Osteoblast (primary cell): ENCODE measurements around the gene SLC7A6OS. TPM values are rescaled to one million over a fixed set of nuclear protein-coding genes. Genes with fewer than 3 reads are reported as not detected.

ENCODE experiments used
- DNase-seq: peaks from one replicate; pipeline ENCODE4 v3.0.0; 2011; ENCODE audit warnings: low spot score, mixed read lengths; ENCODE audit not compliant: insufficient read length; ENCODE audit errors: missing footprints
- H2AFZ ChIP-seq: 2 replicates; pipeline ENCODE4 v1.6.0; 2011; ENCODE audit warnings: mild to moderate bottlenecking, low read length
- H3K27ac ChIP-seq: 2 replicates; pipeline ENCODE4 v1.5.1; 2011; ENCODE audit warnings: mild to moderate bottlenecking, low read depth, low read length, moderate library complexity
- H3K27me3 ChIP-seq: 2 replicates; pipeline ENCODE4 v1.6.0; 2012; ENCODE audit warnings: mild to moderate bottlenecking, control low read depth, inconsistent platforms, low read length, moderate library complexity; ENCODE audit not compliant: insufficient read depth
- H3K36me3 ChIP-seq: 2 replicates; pipeline ENCODE4 v1.5.1; 2011; ENCODE audit warnings: mild to moderate bottlenecking, low read length, control low read depth, moderate library complexity; ENCODE audit not compliant: insufficient read depth
- H3K4me1 ChIP-seq: 2 replicates; pipeline ENCODE4 v1.5.1; 2011; ENCODE audit warnings: mild to moderate bottlenecking, low read length, control low read depth, moderate library complexity; ENCODE audit not compliant: insufficient read depth
- H3K4me2 ChIP-seq: 2 replicates; pipeline ENCODE4 v1.6.0; 2011; ENCODE audit warnings: mild to moderate bottlenecking, low read length; ENCODE audit not compliant: insufficient read depth
- H3K4me3 ChIP-seq: fragments of 200-600 bp; sonication (generic); 3 replicates; pipeline ENCODE4 v1.5.1; 2012; ENCODE audit warnings: mild to moderate bottlenecking, low read length, inconsistent platforms; ENCODE audit not compliant: insufficient read depth
- H3K79me2 ChIP-seq: 2 replicates; pipeline ENCODE4 v1.6.0; 2012; ENCODE audit warnings: mild to moderate bottlenecking, low read length, control low read depth, inconsistent platforms; ENCODE audit not compliant: insufficient read depth
- H3K9me3 ChIP-seq: 2 replicates; pipeline ENCODE4 v1.5.1; 2011; ENCODE audit warnings: low read depth, low read length, control low read depth
- H4K20me1 ChIP-seq: 2 replicates; pipeline ENCODE4 v1.6.0; 2012; ENCODE audit warnings: mild to moderate bottlenecking, low read length, control low read depth; ENCODE audit not compliant: insufficient read depth
- CTCF ChIP-seq: IDR thresholded peaks from 2 replicates; pipeline ENCODE4 v1.5.1; 2011; ENCODE audit warnings: mild to moderate bottlenecking, low read depth, low read length, moderate library complexity; ENCODE audit errors: extremely low read depth
- total RNA-seq: library from RNA; depleted of rRNA; stranded (reverse); fragments of >200 nt; gene quantifications from 2 replicates; pipeline ENCODE4 v1.2.3, GENCODE V29; 2012

Gene SLC7A6OS
- total RNA-seq, 1 donor = 12.3 TPM

DNA sequence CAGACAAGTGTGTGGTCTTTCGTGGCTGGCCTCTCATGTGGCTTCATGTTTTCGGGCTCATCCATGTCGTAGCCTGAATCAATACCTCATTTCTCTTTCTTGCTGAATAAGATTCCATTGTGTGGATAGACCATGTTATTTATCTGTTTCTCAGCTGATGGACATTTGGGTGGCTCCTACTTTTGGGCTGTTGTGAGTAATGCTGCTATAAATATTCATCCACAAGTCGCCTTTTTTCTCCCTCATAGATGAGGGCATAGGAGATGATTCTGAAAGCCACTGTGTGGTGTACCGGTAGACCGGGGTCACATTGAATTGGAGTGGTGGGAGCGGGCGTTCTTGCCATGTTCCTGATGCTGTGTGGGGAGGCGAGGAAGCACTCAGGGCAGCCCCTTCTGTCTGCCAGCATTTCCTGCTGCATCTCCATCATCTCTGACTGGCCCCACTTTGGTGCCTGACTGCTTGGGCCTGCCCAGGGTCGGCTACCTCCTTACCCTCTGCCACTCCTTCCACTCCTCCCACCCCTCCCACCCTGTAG lies 40.1 kb upstream of the SLC7A6OS start:
- Histone ChIP-seq H3K36me3 (peaks cover 65% of the 10 kb centered on the region), H2AFZ (no peak overlapping the region), H3K27me3 (no peaks in the 10 kb centered on the region), H3K9me3 (no peaks in the 10 kb centered on the region), H3K27ac (no peak overlapping the region), H3K4me3 (no peak overlapping the region), H3K79me2 (no peaks in the 10 kb centered on the region), H3K4me2 (no peak overlapping the region), H4K20me1 (peaks cover 7% of the 10 kb centered on the region), H3K4me1 (no peaks in the 10 kb centered on the region)
- DNase-seq = peak; percentile 76
- TF ChIP-seq CTCF = no peak

GRCh38 chr16:68349838-68350410 lies 39.2 kb upstream of the SLC7A6OS start:
- H3K4me3 ChIP-seq = no peak overlapping the region
- peaks cover 7% of the 10 kb centered on the region for H4K20me1 ChIP-seq
- H3K27me3 ChIP-seq = no peaks in the 10 kb centered on the region
- H3K4me1 ChIP-seq = no peaks in the 10 kb centered on the region
- no peaks in the 10 kb centered on the region for H3K79me2 ChIP-seq
- no peak for TF ChIP-seq CTCF
- no peaks in the 10 kb centered on the region for H3K9me3 ChIP-seq
- no peak for DNase-seq
- H3K27ac ChIP-seq = no peak overlapping the region
- H3K4me2 ChIP-seq = no peak overlapping the region
- H3K36me3 ChIP-seq = peaks cover 57% of the 10 kb centered on the region
- H2AFZ ChIP-seq = no peak overlapping the region

- H3K4me2 ChIP-seq = no peak overlapping the region
- H4K20me1 ChIP-seq = peaks cover 7% of the 10 kb centered on the region
- no peaks in the 10 kb centered on the region for H3K27me3 ChIP-seq
- no peak overlapping the region for H3K27ac ChIP-seq
- no peaks in the 10 kb centered on the region for H3K79me2 ChIP-seq
- no peak overlapping the region for H3K4me3 ChIP-seq
- TF ChIP-seq CTCF = no peak
- peaks cover 49% of the 10 kb centered on the region for H3K36me3 ChIP-seq
- no peaks in the 10 kb centered on the region for H3K9me3 ChIP-seq
- peak; percentile 8 for DNase-seq
- H2AFZ ChIP-seq = no peak overlapping the region
- H3K4me1 ChIP-seq = no peaks in the 10 kb centered on the region
Observed at GRCh38 chr16:68348639-68349445, 38.1 kb upstream of the SLC7A6OS start.

- no peaks in the 10 kb centered on the region for H3K4me1 ChIP-seq
- no peak for DNase-seq
- H3K36me3 ChIP-seq = peaks cover 43% of the 10 kb centered on the region
- H3K4me2 ChIP-seq = no peak overlapping the region
- no peak for TF ChIP-seq CTCF
- no peaks in the 10 kb centered on the region for H3K27me3 ChIP-seq
- H3K4me3 ChIP-seq = no peak overlapping the region
- H3K79me2 ChIP-seq = no peaks in the 10 kb centered on the region
- H3K9me3 ChIP-seq = no peaks in the 10 kb centered on the region
- H4K20me1 ChIP-seq = peaks cover 7% of the 10 kb centered on the region
- no peak overlapping the region for H3K27ac ChIP-seq
- H2AFZ ChIP-seq = no peak overlapping the region
Observed at GRCh38 chr16:68347605-68348004, 36.9 kb upstream of the SLC7A6OS start.
